ENCODE data around the gene MADCAM1.
"Not testable (repeated sequence)": the region's sequence is repeated elsewhere in the genome, so short reads cannot be mapped to it uniquely, and the experiment has no call there.

Gene MADCAM1

GRCh38 chr19:496112-496665 lies at the start of gene MADCAM1:
TSS of gene MADCAM1 (plus strand) at chr19:496486. CDS start at chr19:496500, 14 bp downstream.
- no peak for DNase-seq

GRCh38 chr19:447064-447426 lies 49.2 kb upstream of the MADCAM1 start:
- no peak for DNase-seq

- no peak for DNase-seq
Observed at GRCh38 chr19:447816-448560, 48.3 kb upstream of the MADCAM1 start.

GRCh38 chr19:449916-450315 lies 46.4 kb upstream of the MADCAM1 start:
- no peak for DNase-seq

GRCh38 chr19:450912-451481 lies 45.3 kb upstream of the MADCAM1 start:
- DNase-seq, result not testable (repeated sequence)

- no peak for DNase-seq
Observed at GRCh38 chr19:452829-453228, 43.5 kb upstream of the MADCAM1 start.

- no peak for DNase-seq
Observed at GRCh38 chr19:453606-454005, 42.7 kb upstream of the MADCAM1 start.

GRCh38 chr19:455031-455705 lies 41.1 kb upstream of the MADCAM1 start:
- no peak for DNase-seq

- no peak for DNase-seq
Observed at GRCh38 chr19:455851-456546, 40.3 kb upstream of the MADCAM1 start.

- no peak for DNase-seq
Observed at GRCh38 chr19:456547-457110, 39.7 kb upstream of the MADCAM1 start.

GRCh38 chr19:457636-458035 lies 38.6 kb upstream of the MADCAM1 start:
- DNase-seq, result no peak

- no peak for DNase-seq
Observed at GRCh38 chr19:458091-459042, 37.9 kb upstream of the MADCAM1 start.

GRCh38 chr19:459724-460511 lies 36.4 kb upstream of the MADCAM1 start:
- DNase-seq, result peak; percentile 93

- DNase-seq, result peak; percentile 20
Observed at GRCh38 chr19:460877-461720, 35.2 kb upstream of the MADCAM1 start, which contains the start of gene SHC2. TSS of gene SHC2 (minus strand) at chr19:461033. CDS start at chr19:460996, 37 bp downstream.

- peak; percentile 86 for DNase-seq
Observed at GRCh38 chr19:461721-462551, 34.4 kb upstream of the MADCAM1 start.

GRCh38 chr19:463483-464207 lies 32.6 kb upstream of the MADCAM1 start:
- DNase-seq, result no peak

GRCh38 chr19:464208-464545 lies 32.1 kb upstream of the MADCAM1 start:
- no peak for DNase-seq
